ENCODE results near the gene ARFGAP1. TPM values are rescaled to one million over a fixed set of nuclear protein-coding genes. Genes with fewer than 3 reads are reported as not detected.

The ARFGAP1 gene
- total RNA-seq, 2 donors from 2014 or later: 52.7 to 162 TPM

GRCh38 chr20:63274381-63275228, 2.0 kb downstream of the ARFGAP1 start:
- WGBS, 2 donors: 45 to 46% methylated on average over 14 to 17 of the region's 17 CpGs
- Histone ChIP-seq H3K27me3 (no peaks in the 10 kb centered on the region), H3K27ac (no peak overlapping the region), H3K36me3 (replicated peaks in 1 of 2; ENCODE audit: insufficient read depth in 1 of 2, low read depth in 2 of 2) (peaks cover 10 to 19% of the 10 kb centered on the region in 2 donors), H3K4me3 (no peak overlapping the region), H3K4me1 (peaks cover 27% of the 10 kb centered on the region), H3K9me3 (no peaks in the 10 kb centered on the region)
- intact Hi-C loops (cut with DNase I): no loop called here
- DNase-seq (peak; percentile 35 to 66 (median 52)), ATAC-seq (peak; percentile 33)
- TF ChIP-seq CTCF (IDR thresholded peaks at IDR 0.05) (no peak), POLR2A (IDR thresholded peaks at IDR 0.05) (no peak)

GRCh38 chr20:63275825-63276224, 3.2 kb downstream of the ARFGAP1 start:
- Histone ChIP-seq H3K27me3 (no peaks in the 10 kb centered on the region), H3K4me3 (no peak overlapping the region), H3K4me1 (peaks cover 27% of the 10 kb centered on the region), H3K9me3 (no peaks in the 10 kb centered on the region), H3K36me3 (replicated peaks in 1 of 2; ENCODE audit: insufficient read depth in 1 of 2, low read depth in 2 of 2) (peaks cover 14 to 19% of the 10 kb centered on the region in 2 donors), H3K27ac (no peak overlapping the region)
- no peak for TF ChIP-seq POLR2A (IDR thresholded peaks at IDR 0.05)
- no peak for TF ChIP-seq CTCF (IDR thresholded peaks at IDR 0.05)
- intact Hi-C loops (cut with DNase I): no loop called here
- 86 to 90% methylated on average over 11 to 18 of the region's 18 CpGs for WGBS, 2 donors
- DNase-seq (no peak), ATAC-seq (no peak)

GRCh38 chr20:63276956-63277355, 4.3 kb downstream of the ARFGAP1 start:
- no peak for DNase-seq
- intact Hi-C loops (cut with DNase I): no loop called here
- no peak for ATAC-seq
- no peak for TF ChIP-seq POLR2A (IDR thresholded peaks at IDR 0.05)
- no peak for TF ChIP-seq CTCF (IDR thresholded peaks at IDR 0.05)
- WGBS, 2 donors: 92 to 93% methylated on average over 15 to 20 of the region's 20 CpGs
- Histone ChIP-seq H3K9me3 (no peaks in the 10 kb centered on the region), H3K27ac (no peak overlapping the region), H3K36me3 (replicated peaks in 1 of 2; ENCODE audit: insufficient read depth in 1 of 2, low read depth in 2 of 2) (peaks cover 14 to 19% of the 10 kb centered on the region in 2 donors), H3K4me3 (no peak overlapping the region), H3K4me1 (peaks cover 21% of the 10 kb centered on the region), H3K27me3 (no peaks in the 10 kb centered on the region)

GRCh38 chr20:63277466-63278272, 5.1 kb downstream of the ARFGAP1 start:
- Histone ChIP-seq H3K27me3 (no peaks in the 10 kb centered on the region), H3K9me3 (no peaks in the 10 kb centered on the region), H3K4me1 (peaks cover 20% of the 10 kb centered on the region), H3K36me3 (replicated peaks in 1 of 2; ENCODE audit: insufficient read depth in 1 of 2, low read depth in 2 of 2) (peaks cover 14 to 19% of the 10 kb centered on the region in 2 donors), H3K4me3 (no peak overlapping the region), H3K27ac (no peak overlapping the region)
- TF ChIP-seq POLR2A (IDR thresholded peaks at IDR 0.05) (no peak), CTCF (IDR thresholded peaks at IDR 0.05) (no peak)
- ATAC-seq: no peak
- intact Hi-C loops (cut with DNase I): no loop called here
- WGBS, 2 donors: 91 to 94% methylated on average over 19 to 26 of the region's 30 CpGs
- no peak for DNase-seq
